Adrenal gland (tissue), 12 donors: ENCODE measurements around the gene ADGRB3. TPM values are rescaled to one million over a fixed set of nuclear protein-coding genes. Genes with fewer than 3 reads are reported as not detected.
"Not testable (repeated sequence)": the region's sequence is repeated elsewhere in the genome, so short reads cannot be mapped to it uniquely, and the experiment has no call there.

ENCODE experiments used
- DNase-seq, 7 donors: peaks; one replicate each; pipeline ENCODE4 v3.0.0-alpha.2; 2019 to 2020
- H3K27ac ChIP-seq, 5 donors: fragments of 200-600 bp; sonication (generic) in 4 of 5; 1 replicate in 3 of 5; 2 replicates in 2 of 5; pipeline versions ENCODE4 v1.5.1 to v1.8.0; 2016 to 2020; ENCODE audit warnings: mild to moderate bottlenecking in 1 of 5
- H3K27me3 ChIP-seq: fragments of 200-600 bp; 2 replicates; pipeline ENCODE4 v1.8.0; 2021
- H3K36me3 ChIP-seq, 2 donors: fragments of 200-600 bp; replicated peaks in 1 of 2; 1 replicate in 1 of 2; 2 replicates in 1 of 2; pipeline versions ENCODE4 v1.5.1 to v1.8.0; 2018 to 2022
- H3K4me1 ChIP-seq, 2 donors: fragments of 200-600 bp; replicated peaks in 1 of 2; 1 replicate in 1 of 2; 2 replicates in 1 of 2; pipeline versions ENCODE4 v1.5.1 to v1.8.0; 2018 to 2021
- H3K4me3 ChIP-seq, 4 donors: fragments of 200-600 bp; sonication (generic) in 3 of 4; one replicate each; pipeline ENCODE4 v1.5.1; 2016 to 2018
- H3K9me3 ChIP-seq, 3 donors: fragments of 200-600 bp; sonication (generic) in 1 of 3; replicated peaks in 1 of 3; 1 replicate in 2 of 3; 2 replicates in 1 of 3; pipeline versions ENCODE4 v1.5.1 to v1.8.0; 2016 to 2021
- POLR2A ChIP-seq, 2 donors: fragments of 450-650 bp; IDR thresholded peaks; one replicate each; pipeline ENCODE4 v1.6.1; 2017; ENCODE audit warnings: antibody characterized with exemption in 2 of 2, mild to moderate bottlenecking in 2 of 2, moderate library complexity in 1 of 2
- WGBS, 4 donors: extraction: QIAGEN DNeasy Blood & Tissue Kit in 2 of 4; methylation state at CpG; one replicate each; pipeline versions ENCODE4 v1.1.5 to v1.1.7; 2013 to 2017; 5-methylcytosine and 5-hydroxymethylcytosine counted together
- intact Hi-C, 2 donors: fragments of 100-400 bp; cut with DNase I; formaldehyde crosslinking; loops; one replicate each; pipeline versions ENCODE4 v1.14.1 to v1.15.0; 2022 to 2023
- polyA plus RNA-seq, 3 donors: library from polyadenylated mRNA; stranded (reverse); fragments of 200-250 nt in 2 of 3; fragments of 350-450 nt in 1 of 3; fragmentation: Illumina TruSeq in 1 of 3; extraction: RNeasy Lipid Tissue Mini Kit (QIAGEN cat#74804) in 1 of 3; gene quantifications; one replicate each; pipeline ENCODE4 v1.2.3, GENCODE V29; 2013 to 2014
- total RNA-seq, 9 donors: library from RNA; depleted of rRNA in 4 of 9; stranded (reverse); fragments of >200 nt in 4 of 9; fragments of 120-200 nt in 1 of 9; fragmentation: NEBNext Ultra II Directional in 1 of 9; extraction: Animal tissue kit (Norgen Biotek cat#: 25700) in 1 of 9; gene quantifications; one replicate each; pipeline versions ENCODE4 v1.1.0 to v1.2.4, GENCODE V29; 2013 to 2023
- TF ChIP-seq, protein P1 (sequence below), 6 experiments: fragments of 450-650 bp in 4 of 6; fragments of 200-600 bp in 2 of 6; sonication (generic) in 1 of 6; IDR thresholded peaks; 1 replicate in 5 of 6; 2 replicates in 1 of 6; pipeline versions ENCODE4 v1.5.1 to v1.8.0; 2016 to 2021; ENCODE audit warnings: antibody characterized with exemption in 6 of 6, mild to moderate bottlenecking in 2 of 6, moderate library complexity in 1 of 6
- donor health status: healthy with polysubstance abuse.
- donor health status: Bipolar disorder and iron deficiency.
- donor health status: DM: yes; HTN: yes; CAD: no.
- donor health status: DM: no; HTN: no; CAD: no.
- donor health status: DM: no; HTN: no; CAD: no.
- donor health status: DM: yes; HTN: yes; CAD: no.

Gene ADGRB3
- total and polyA plus RNA-seq, 12 donors: 1.3 to 9.0 (median 3.1) TPM

DNA sequence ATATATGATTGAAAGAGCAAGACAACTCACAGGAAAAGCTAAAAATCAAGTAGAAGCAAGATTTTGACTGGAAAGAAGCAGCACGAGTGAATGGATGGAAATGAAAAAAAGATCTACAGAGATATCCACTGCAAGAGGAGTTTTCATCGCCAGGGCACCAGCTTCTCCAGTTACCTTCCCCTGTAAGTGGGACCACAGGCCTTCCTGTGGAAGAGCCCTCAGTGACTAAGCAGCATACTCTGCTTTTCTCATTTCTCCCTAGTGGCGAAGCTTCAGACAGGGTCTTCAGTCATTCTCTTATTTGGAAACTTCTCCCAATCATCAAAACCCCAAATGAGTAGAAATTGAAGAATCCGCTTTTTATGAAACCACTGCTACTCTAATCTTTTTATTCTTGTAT, 40.5 kb downstream of the ADGRB3 start:
- 76 to 79% (median 78%) methylated on average over 4 of the region's 4 CpGs for WGBS, 4 donors
- DNase-seq: no peak
- Histone ChIP-seq H3K27me3 (no peaks in the 10 kb centered on the region), H3K9me3 (no peaks in the 10 kb centered on the region), H3K27ac (no peak overlapping the region), H3K36me3 (no peaks in the 10 kb centered on the region), H3K4me3 (no peak overlapping the region), H3K4me1 (peaks cover 0 to 4% of the 10 kb centered on the region in 2 donors)
- intact Hi-C loops: no loop called here
- no peak for TF ChIP-seq POLR2A (IDR thresholded peaks at IDR 0.05)
- TF ChIP-seq, protein P1, sequence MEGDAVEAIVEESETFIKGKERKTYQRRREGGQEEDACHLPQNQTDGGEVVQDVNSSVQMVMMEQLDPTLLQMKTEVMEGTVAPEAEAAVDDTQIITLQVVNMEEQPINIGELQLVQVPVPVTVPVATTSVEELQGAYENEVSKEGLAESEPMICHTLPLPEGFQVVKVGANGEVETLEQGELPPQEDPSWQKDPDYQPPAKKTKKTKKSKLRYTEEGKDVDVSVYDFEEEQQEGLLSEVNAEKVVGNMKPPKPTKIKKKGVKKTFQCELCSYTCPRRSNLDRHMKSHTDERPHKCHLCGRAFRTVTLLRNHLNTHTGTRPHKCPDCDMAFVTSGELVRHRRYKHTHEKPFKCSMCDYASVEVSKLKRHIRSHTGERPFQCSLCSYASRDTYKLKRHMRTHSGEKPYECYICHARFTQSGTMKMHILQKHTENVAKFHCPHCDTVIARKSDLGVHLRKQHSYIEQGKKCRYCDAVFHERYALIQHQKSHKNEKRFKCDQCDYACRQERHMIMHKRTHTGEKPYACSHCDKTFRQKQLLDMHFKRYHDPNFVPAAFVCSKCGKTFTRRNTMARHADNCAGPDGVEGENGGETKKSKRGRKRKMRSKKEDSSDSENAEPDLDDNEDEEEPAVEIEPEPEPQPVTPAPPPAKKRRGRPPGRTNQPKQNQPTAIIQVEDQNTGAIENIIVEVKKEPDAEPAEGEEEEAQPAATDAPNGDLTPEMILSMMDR (IDR thresholded peaks at IDR 0.05): no peak

DNA sequence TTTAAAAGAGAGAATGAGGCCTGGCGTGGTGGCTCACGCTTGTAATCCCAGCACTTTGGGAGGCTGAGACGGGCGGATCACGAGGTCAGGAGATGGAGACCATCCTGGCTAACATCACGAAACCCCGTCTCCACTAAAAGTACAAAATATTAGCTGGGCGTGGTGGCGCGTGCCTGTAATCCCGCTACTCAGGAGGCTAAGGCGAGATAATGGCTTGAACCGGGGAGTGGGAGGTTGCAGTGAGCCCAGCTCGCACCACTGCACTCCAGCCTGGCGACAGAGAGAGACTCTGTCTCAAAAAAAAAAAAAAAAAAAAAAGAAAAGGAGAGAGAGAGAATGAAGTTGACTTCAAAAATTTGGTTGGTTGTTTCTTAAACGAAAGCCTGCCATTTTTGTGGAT, 41.0 kb downstream of the ADGRB3 start:
- H3K36me3 ChIP-seq, H3K27ac ChIP-seq, intact Hi-C loops, H3K4me3 ChIP-seq, H3K4me1 ChIP-seq, H3K9me3 ChIP-seq, H3K27me3 ChIP-seq, DNase-seq: not testable (repeated sequence)
- WGBS, 4 donors: 87 to 95% (median 93%) methylated on average over 16 of the region's 16 CpGs

DNA sequence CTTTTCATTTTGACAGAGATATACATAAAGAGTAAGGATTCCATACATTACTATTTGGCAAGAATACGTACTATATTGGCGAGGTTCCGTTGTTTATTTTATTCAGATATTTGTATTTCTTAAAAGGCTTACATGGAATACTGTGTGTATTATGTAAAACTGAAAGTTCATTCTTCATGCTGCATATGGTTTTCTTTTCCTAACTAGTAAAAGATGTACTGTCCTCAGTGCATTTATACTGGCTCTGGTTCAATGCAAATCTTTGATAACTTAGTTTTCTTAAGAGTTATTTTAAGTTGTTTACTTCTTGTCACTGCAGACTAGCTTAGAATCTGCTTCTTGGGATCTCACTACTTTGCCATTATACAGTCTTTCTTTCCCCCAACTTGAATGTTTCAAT, 42.0 kb downstream of the ADGRB3 start:
- Histone ChIP-seq H3K4me3 (no peak overlapping the region), H3K9me3 (no peaks in the 10 kb centered on the region), H3K4me1 (peaks cover 0 to 4% of the 10 kb centered on the region in 2 donors), H3K36me3 (no peaks in the 10 kb centered on the region), H3K27me3 (no peaks in the 10 kb centered on the region), H3K27ac (no peak overlapping the region)
- intact Hi-C loops: no loop called here
- no peak for DNase-seq
- TF ChIP-seq, protein P1 (IDR thresholded peaks at IDR 0.05): no peak
- TF ChIP-seq POLR2A (IDR thresholded peaks at IDR 0.05): no peak
- 64 to 80% (median 70%) methylated on average over 3 of the region's 3 CpGs for WGBS, 4 donors

DNA sequence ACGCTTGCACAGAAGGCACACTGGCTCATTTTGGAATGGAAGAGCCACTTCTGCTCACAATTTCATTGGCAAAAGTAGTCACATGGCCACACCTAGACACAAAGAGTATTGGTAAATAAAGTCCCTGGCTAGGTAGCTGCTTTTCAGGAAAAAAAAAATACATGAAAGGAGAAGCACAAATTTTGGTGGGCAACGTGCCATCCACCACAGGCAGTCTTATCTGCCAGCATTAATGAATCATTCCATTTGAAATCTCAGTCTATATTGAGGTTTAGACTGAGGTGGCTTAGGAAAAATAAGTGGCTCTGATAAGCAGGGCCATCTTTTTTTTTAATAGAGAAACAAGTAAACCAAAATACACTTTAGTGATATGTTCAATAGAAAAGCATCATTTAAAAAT, 44.3 kb downstream of the ADGRB3 start:
- 40 to 56% (median 54%) methylated on average over 2 of the region's 2 CpGs for WGBS, 4 donors
- no peaks in the 10 kb centered on the region for H3K9me3 ChIP-seq
- no peak for DNase-seq
- H3K27ac ChIP-seq: no peak overlapping the region
- no peaks in the 10 kb centered on the region for H3K4me1 ChIP-seq
- H3K36me3 ChIP-seq: no peaks in the 10 kb centered on the region
- TF ChIP-seq, protein P1 (IDR thresholded peaks at IDR 0.05): no peak
- no peak for TF ChIP-seq POLR2A (IDR thresholded peaks at IDR 0.05)
- no peaks in the 10 kb centered on the region for H3K27me3 ChIP-seq
- H3K4me3 ChIP-seq: no peak overlapping the region
- intact Hi-C loops: no loop called here

DNA sequence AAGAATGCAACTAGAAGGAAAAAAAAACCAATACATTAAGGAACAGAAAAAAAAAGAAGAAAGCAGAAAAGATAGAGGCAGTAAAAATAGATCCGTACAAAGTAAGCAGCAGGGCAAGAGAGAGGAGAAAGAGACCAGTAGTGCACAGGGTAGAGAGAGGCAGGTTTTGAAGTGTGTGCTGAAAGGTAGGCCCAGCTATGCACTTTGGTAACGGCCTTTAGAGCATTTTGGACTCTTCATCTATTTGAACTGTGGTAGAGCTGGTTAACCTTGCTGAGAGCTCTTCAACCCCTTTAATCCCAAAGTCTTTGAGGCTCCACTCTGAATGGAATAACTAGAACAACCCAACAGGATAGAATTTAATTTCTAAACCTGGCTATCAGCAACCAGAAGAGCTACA, 45.2 kb downstream of the ADGRB3 start:
- no peak for DNase-seq
- 78 to 91% (median 82%) methylated on average over 2 of the region's 2 CpGs for WGBS, 4 donors

More for the DNA sequence above, 45.2 kb downstream of the ADGRB3 start:
- Histone ChIP-seq H3K4me1 (no peaks in the 10 kb centered on the region), H3K27me3 (no peaks in the 10 kb centered on the region), H3K4me3 (no peak overlapping the region), H3K27ac (no peak overlapping the region), H3K9me3 (no peaks in the 10 kb centered on the region), H3K36me3 (no peaks in the 10 kb centered on the region)
- TF ChIP-seq, protein P1 (IDR thresholded peaks at IDR 0.05): no peak
- TF ChIP-seq POLR2A (IDR thresholded peaks at IDR 0.05): no peak
- intact Hi-C loops: no loop called here
